HEK293 (cell line): ENCODE data around the gene MUSTN1.

Source experiments
- CTCF ChIA-PET: fragments of 350-600 bp; formaldehyde crosslinking; extraction: SDS; loops from one replicate; lab custom pipeline; 2021; ENCODE audit warnings: antibody characterized with exemption; lab: Yijun Ruan, JAX
- POLR2A ChIA-PET: fragments of 300-600 bp; formaldehyde crosslinking; extraction: SDS; loops from one replicate; lab custom pipeline; 2020; ENCODE audit warnings: antibody characterized with exemption, inconsistent platforms; lab: Yijun Ruan, JAX
- H3K27ac ChIP-seq: fragments of 200-500 bp; sonication (Bioruptor generic); 2 replicates; pipeline ENCODE4 v1.5.1; 2014; ENCODE audit warnings: low read depth, low read length, control low read depth, inconsistent platforms; ENCODE audit errors: extremely low read depth
- H3K36me3 ChIP-seq, 2 experiments: fragments of 200-500 bp in 1 of 2; sonication (Bioruptor generic) in 1 of 2; 1 replicate in 1 of 2; 2 replicates in 1 of 2; pipeline ENCODE4 v1.5.1; 2014 to 2017; ENCODE audit warnings: inconsistent platforms in 2 of 2, low read length in 2 of 2; ENCODE audit not compliant: control insufficient read depth in 2 of 2, insufficient read depth in 1 of 2
- H3K4me1 ChIP-seq: fragments of 200-500 bp; sonication (Bioruptor generic); 2 replicates; pipeline ENCODE4 v1.5.1; 2014; ENCODE audit warnings: mild to moderate bottlenecking, low read length, inconsistent platforms; ENCODE audit not compliant: control insufficient read depth, insufficient read depth
- H3K4me3 ChIP-seq: 2 replicates; pipeline ENCODE4 v1.5.1; 2011; ENCODE audit warnings: low read depth, mild to moderate bottlenecking, control low read depth, low read length, moderate library complexity
- H3K9me3 ChIP-seq: fragments of 200-500 bp; sonication (Bioruptor generic); 2 replicates; pipeline ENCODE4 v1.5.1; 2014; ENCODE audit warnings: low read depth, low read length, inconsistent platforms; ENCODE audit not compliant: control insufficient read depth, insufficient read depth
- KLF9 ChIP-seq: fragments of 450-650 bp; formaldehyde crosslinking; IDR thresholded peaks from 2 replicates; pipeline ENCODE4 v1.5.1; 2016; ENCODE audit warnings: missing biosample characterization, missing genetic modification characterization, low read depth
- ZFP41 ChIP-seq: fragments of 450-650 bp; formaldehyde crosslinking; IDR thresholded peaks from 2 replicates; pipeline ENCODE4 v1.5.1; 2016; ENCODE audit warnings: missing biosample characterization, missing genetic modification characterization, borderline replicate concordance
- ZNF157 ChIP-seq: fragments of 450-650 bp; formaldehyde crosslinking; IDR thresholded peaks from 2 replicates; pipeline ENCODE4 v1.5.1; 2016; ENCODE audit warnings: missing biosample characterization, missing genetic modification characterization
- ZNF174 ChIP-seq: fragments of 450-650 bp; formaldehyde crosslinking; IDR thresholded peaks from 2 replicates; pipeline ENCODE4 v1.5.0; 2017; ENCODE audit warnings: missing biosample characterization, mild to moderate bottlenecking, missing genetic modification characterization
- ZNF19 ChIP-seq: fragments of 450-650 bp; formaldehyde crosslinking; IDR thresholded peaks from 2 replicates; pipeline ENCODE4; 2016; ENCODE audit warnings: missing biosample characterization, missing genetic modification characterization, low read depth
- ZNF341 ChIP-seq: fragments of 450-650 bp; formaldehyde crosslinking; IDR thresholded peaks from 2 replicates; pipeline ENCODE4; 2016; ENCODE audit warnings: low read depth, missing biosample characterization, missing genetic modification characterization
- ZNF510 ChIP-seq: fragments of 450-650 bp; formaldehyde crosslinking; IDR thresholded peaks from 2 replicates; pipeline ENCODE4 v1.5.1; 2018; ENCODE audit warnings: mild to moderate bottlenecking, missing genetic modification characterization, missing biosample characterization; ENCODE audit not compliant: insufficient replicate concordance
- ZNF664 ChIP-seq: fragments of 450-650 bp; formaldehyde crosslinking; IDR thresholded peaks from 2 replicates; pipeline ENCODE4 v1.5.1; 2016; ENCODE audit warnings: missing biosample characterization, missing genetic modification characterization
- ZNF837 ChIP-seq: fragments of 450-650 bp; formaldehyde crosslinking; IDR thresholded peaks from 2 replicates; pipeline ENCODE4 v1.5.1; 2016; ENCODE audit warnings: missing biosample characterization, missing genetic modification characterization
- TF ChIP-seq, protein P1 (sequence below): fragments of 450-650 bp; formaldehyde crosslinking; IDR thresholded peaks from 2 replicates; pipeline ENCODE4 v1.5.1; 2016; ENCODE audit warnings: missing biosample characterization, missing genetic modification characterization, borderline replicate concordance
- TF ChIP-seq, protein P2 (sequence below): fragments of 450-650 bp; formaldehyde crosslinking; IDR thresholded peaks from 2 replicates; pipeline ENCODE4 v1.5.1; 2017; ENCODE audit warnings: missing biosample characterization, mild to moderate bottlenecking, missing genetic modification characterization, moderate library complexity
- TF ChIP-seq, protein P3 (sequence below): fragments of 450-650 bp; formaldehyde crosslinking; conservative IDR thresholded peaks from 2 replicates; pipeline ENCODE4 v1.5.1; 2016; ENCODE audit warnings: low read depth, missing biosample characterization, missing genetic modification characterization
- TF ChIP-seq, protein P4 (sequence below): fragments of 450-650 bp; formaldehyde crosslinking; IDR thresholded peaks from 2 replicates; pipeline ENCODE4 v1.5.1; 2016; ENCODE audit warnings: missing biosample characterization, missing genetic modification characterization
- TF ChIP-seq, protein P5 (sequence below): fragments of 450-650 bp; formaldehyde crosslinking; IDR thresholded peaks from 2 replicates; pipeline ENCODE4 v1.5.1; 2016; ENCODE audit warnings: missing biosample characterization, missing genetic modification characterization
- TF ChIP-seq, protein P6 (sequence below): fragments of 450-650 bp; formaldehyde crosslinking; IDR thresholded peaks from 2 replicates; pipeline ENCODE4 v1.5.1; 2016; ENCODE audit warnings: missing biosample characterization, missing genetic modification characterization, borderline replicate concordance

MUSTN1 gene

DNA sequence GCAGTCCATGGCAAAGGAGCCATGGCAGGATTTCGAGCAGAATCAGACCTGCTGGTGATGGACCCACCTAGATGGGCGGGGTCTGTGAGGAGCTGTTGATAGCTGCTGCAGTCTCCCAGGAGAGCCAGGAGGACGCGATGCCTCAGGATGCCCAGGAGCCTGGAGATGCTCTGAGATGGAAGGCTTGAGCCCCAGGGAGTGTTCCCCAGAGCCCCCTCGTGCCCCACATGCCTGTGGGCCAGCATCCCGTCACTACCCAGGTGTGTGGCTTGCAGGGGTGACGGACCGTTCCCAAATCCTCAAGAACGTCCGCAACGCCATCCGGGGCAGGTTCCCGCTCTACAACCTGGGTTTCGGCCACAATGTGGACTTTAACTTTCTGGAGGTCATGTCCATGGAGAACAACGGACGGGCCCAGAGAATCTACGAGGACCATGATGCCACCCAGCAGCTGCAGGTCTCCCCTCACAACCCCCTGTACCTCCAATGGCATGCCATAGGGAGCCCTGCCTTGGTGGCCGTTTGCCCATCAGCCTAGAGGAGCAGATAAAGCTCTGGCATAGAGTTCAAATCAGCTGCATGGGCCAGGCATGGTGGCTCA lies 50.7 kb downstream of the MUSTN1 start:
- ChIA-PET POLR2A (no interaction called here), CTCF (interaction anchor here (0.5 kb wide), 1 partner anchor 69 kb away, joined by 3 read pairs; no protein-coding TSS in a partner anchor)
- Histone ChIP-seq H3K9me3 (no peaks in the 10 kb centered on the region), H3K4me3 (no peak overlapping the region), H3K27ac (no peak overlapping the region), H3K36me3 (no peaks in the 10 kb centered on the region), H3K4me1 (no peaks in the 10 kb centered on the region)
- TF ChIP-seq, protein P1, sequence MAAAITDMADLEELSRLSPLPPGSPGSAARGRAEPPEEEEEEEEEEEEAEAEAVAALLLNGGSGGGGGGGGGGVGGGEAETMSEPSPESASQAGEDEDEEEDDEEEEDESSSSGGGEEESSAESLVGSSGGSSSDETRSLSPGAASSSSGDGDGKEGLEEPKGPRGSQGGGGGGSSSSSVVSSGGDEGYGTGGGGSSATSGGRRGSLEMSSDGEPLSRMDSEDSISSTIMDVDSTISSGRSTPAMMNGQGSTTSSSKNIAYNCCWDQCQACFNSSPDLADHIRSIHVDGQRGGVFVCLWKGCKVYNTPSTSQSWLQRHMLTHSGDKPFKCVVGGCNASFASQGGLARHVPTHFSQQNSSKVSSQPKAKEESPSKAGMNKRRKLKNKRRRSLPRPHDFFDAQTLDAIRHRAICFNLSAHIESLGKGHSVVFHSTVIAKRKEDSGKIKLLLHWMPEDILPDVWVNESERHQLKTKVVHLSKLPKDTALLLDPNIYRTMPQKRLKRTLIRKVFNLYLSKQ (tag by site-specific recombination) = no peak
- TF ChIP-seq ZNF157 (tag by site-specific recombination) (no peak), ZNF664 (tag by site-specific recombination) (no peak), ZNF341 (no peak), ZFP41 (tag by site-specific recombination) (no peak), ZNF19 (no peak), ZNF510 (no peak), ZNF837 (tag by site-specific recombination) (no peak), ZNF174 (tag by site-specific recombination) (no peak), KLF9 (tag by site-specific recombination) (no peak)
- TF ChIP-seq, protein P2, sequence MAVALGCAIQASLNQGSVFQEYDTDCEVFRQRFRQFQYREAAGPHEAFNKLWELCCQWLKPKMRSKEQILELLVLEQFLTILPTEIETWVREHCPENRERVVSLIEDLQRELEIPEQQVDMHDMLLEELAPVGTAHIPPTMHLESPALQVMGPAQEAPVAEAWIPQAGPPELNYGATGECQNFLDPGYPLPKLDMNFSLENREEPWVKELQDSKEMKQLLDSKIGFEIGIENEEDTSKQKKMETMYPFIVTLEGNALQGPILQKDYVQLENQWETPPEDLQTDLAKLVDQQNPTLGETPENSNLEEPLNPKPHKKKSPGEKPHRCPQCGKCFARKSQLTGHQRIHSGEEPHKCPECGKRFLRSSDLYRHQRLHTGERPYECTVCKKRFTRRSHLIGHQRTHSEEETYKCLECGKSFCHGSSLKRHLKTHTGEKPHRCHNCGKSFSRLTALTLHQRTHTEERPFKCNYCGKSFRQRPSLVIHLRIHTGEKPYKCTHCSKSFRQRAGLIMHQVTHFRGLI (tag by site-specific recombination) = no peak
- TF ChIP-seq, protein P3, sequence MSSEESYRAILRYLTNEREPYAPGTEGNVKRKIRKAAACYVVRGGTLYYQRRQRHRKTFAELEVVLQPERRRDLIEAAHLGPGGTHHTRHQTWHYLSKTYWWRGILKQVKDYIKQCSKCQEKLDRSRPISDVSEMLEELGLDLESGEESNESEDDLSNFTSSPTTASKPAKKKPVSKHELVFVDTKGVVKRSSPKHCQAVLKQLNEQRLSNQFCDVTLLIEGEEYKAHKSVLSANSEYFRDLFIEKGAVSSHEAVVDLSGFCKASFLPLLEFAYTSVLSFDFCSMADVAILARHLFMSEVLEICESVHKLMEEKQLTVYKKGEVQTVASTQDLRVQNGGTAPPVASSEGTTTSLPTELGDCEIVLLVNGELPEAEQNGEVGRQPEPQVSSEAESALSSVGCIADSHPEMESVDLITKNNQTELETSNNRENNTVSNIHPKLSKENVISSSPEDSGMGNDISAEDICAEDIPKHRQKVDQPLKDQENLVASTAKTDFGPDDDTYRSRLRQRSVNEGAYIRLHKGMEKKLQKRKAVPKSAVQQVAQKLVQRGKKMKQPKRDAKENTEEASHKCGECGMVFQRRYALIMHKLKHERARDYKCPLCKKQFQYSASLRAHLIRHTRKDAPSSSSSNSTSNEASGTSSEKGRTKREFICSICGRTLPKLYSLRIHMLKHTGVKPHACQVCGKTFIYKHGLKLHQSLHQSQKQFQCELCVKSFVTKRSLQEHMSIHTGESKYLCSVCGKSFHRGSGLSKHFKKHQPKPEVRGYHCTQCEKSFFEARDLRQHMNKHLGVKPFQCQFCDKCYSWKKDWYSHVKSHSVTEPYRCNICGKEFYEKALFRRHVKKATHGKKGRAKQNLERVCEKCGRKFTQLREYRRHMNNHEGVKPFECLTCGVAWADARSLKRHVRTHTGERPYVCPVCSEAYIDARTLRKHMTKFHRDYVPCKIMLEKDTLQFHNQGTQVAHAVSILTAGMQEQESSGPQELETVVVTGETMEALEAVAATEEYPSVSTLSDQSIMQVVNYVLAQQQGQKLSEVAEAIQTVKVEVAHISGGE = no peak
- TF ChIP-seq, protein P4, sequence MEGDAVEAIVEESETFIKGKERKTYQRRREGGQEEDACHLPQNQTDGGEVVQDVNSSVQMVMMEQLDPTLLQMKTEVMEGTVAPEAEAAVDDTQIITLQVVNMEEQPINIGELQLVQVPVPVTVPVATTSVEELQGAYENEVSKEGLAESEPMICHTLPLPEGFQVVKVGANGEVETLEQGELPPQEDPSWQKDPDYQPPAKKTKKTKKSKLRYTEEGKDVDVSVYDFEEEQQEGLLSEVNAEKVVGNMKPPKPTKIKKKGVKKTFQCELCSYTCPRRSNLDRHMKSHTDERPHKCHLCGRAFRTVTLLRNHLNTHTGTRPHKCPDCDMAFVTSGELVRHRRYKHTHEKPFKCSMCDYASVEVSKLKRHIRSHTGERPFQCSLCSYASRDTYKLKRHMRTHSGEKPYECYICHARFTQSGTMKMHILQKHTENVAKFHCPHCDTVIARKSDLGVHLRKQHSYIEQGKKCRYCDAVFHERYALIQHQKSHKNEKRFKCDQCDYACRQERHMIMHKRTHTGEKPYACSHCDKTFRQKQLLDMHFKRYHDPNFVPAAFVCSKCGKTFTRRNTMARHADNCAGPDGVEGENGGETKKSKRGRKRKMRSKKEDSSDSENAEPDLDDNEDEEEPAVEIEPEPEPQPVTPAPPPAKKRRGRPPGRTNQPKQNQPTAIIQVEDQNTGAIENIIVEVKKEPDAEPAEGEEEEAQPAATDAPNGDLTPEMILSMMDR (tag by site-specific recombination) = no peak
- TF ChIP-seq, protein P5, sequence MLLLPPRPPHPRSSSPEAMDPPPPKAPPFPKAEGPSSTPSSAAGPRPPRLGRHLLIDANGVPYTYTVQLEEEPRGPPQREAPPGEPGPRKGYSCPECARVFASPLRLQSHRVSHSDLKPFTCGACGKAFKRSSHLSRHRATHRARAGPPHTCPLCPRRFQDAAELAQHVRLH (tag by site-specific recombination) = no peak
- TF ChIP-seq, protein P6, sequence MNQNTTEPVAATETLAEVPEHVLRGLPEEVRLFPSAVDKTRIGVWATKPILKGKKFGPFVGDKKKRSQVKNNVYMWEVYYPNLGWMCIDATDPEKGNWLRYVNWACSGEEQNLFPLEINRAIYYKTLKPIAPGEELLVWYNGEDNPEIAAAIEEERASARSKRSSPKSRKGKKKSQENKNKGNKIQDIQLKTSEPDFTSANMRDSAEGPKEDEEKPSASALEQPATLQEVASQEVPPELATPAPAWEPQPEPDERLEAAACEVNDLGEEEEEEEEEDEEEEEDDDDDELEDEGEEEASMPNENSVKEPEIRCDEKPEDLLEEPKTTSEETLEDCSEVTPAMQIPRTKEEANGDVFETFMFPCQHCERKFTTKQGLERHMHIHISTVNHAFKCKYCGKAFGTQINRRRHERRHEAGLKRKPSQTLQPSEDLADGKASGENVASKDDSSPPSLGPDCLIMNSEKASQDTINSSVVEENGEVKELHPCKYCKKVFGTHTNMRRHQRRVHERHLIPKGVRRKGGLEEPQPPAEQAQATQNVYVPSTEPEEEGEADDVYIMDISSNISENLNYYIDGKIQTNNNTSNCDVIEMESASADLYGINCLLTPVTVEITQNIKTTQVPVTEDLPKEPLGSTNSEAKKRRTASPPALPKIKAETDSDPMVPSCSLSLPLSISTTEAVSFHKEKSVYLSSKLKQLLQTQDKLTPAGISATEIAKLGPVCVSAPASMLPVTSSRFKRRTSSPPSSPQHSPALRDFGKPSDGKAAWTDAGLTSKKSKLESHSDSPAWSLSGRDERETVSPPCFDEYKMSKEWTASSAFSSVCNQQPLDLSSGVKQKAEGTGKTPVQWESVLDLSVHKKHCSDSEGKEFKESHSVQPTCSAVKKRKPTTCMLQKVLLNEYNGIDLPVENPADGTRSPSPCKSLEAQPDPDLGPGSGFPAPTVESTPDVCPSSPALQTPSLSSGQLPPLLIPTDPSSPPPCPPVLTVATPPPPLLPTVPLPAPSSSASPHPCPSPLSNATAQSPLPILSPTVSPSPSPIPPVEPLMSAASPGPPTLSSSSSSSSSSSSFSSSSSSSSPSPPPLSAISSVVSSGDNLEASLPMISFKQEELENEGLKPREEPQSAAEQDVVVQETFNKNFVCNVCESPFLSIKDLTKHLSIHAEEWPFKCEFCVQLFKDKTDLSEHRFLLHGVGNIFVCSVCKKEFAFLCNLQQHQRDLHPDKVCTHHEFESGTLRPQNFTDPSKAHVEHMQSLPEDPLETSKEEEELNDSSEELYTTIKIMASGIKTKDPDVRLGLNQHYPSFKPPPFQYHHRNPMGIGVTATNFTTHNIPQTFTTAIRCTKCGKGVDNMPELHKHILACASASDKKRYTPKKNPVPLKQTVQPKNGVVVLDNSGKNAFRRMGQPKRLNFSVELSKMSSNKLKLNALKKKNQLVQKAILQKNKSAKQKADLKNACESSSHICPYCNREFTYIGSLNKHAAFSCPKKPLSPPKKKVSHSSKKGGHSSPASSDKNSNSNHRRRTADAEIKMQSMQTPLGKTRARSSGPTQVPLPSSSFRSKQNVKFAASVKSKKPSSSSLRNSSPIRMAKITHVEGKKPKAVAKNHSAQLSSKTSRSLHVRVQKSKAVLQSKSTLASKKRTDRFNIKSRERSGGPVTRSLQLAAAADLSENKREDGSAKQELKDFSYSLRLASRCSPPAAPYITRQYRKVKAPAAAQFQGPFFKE (tag by site-specific recombination) = no peak
